CD4-positive, alpha-beta T cell treated with Interleukin-12 subunit alpha and Interleukin-12 subunit beta, for 1 hour (primary cell): ENCODE data around the gene ZNF106.

Experiments
- DNase-seq: peaks from one replicate; pipeline ENCODE4 v3.0.0-alpha.2; 2020

ZNF106 gene

DNA sequence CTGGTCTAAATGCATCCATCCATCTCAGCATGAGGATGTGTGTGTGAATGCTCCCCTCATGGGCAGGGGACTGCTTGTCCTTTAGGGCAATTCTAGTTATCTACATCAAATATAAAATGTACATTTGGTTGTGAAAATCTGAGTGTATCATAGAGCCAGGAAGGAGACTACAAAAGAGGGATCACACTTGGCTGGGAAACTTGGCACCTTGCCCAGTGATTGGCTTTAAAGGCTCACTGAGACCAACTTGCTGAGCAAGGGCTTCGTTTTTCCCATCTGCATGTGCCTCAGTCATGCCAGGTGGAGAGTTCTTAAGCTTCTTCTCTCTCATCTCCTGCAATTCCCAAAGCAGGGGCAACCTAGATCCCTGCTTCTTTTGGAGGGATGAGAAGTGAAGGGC is 126.4 kb downstream of the ZNF106 start:
- DNase-seq = no peak

DNA sequence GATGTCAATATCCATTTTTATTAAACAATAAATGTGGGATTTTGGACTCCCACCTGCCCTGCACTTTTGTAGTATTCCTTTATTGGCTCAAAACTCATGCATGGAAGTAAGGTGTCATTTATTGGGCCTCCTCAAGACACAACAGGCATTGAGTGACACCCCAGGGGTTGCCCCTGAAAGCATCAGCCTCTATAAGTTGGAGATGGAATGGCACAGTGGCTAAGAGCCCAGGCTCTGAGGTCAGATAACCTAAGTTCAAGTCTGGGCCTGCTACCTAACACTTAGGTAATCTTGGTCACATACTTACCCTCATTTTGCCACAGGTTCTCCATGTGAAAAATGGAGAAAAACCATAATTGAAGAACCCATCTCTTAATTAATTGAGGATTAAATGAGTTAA is 127.0 kb downstream of the ZNF106 start:
- no peak for DNase-seq

DNA sequence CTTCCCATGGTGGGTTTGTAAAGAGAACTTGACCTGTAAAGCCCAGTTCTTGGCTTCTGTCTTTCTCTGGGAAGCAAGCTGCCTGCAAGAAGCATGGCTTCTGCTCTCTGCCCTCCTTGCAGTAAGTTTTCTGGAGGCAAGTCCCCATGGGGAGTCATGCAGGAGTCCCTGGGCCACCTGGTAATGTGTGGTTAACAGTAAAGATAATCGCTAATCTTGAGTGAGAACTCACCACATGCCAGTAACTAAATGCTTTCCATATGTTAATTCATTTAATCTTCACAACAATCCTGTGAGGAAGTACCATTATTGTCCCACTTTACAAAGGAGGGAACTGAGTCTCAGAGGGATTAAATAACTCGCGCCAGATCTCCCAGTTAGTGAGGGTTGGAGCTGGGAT is 127.5 kb downstream of the ZNF106 start:
- no peak for DNase-seq
